Inferior parietal cortex (tissue), 1 donor: ENCODE measurements around the gene CDH11.
A peak's percentile ranks its signal among the peaks of the same experiment; 100 is the strongest.

Source experiments
- DNase-seq: peaks from one replicate; pipeline ENCODE4 v3.0.0-alpha.2; 2016; ENCODE audit errors: extremely low spot score

The CDH11 gene

DNA sequence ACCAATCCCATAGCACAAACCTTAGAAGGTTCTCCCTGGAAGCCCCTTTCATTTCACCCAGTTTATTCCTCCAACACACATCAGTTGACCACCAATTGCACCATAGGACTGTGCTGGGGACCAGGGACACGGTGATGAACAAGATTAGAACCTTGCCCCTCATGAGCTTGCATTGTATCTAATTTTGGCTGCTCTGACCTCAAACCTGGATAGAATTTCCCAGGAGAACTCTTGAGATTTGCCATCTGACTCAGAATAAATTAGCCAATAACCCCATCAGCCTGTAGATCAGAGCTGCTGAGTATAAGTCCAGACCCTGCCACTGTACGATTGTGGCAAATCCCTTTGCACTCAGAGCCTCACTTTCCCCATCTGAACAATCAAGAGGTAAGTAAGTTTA lies 52.1 kb downstream of the CDH11 start:
- DNase-seq, result no peak

DNA sequence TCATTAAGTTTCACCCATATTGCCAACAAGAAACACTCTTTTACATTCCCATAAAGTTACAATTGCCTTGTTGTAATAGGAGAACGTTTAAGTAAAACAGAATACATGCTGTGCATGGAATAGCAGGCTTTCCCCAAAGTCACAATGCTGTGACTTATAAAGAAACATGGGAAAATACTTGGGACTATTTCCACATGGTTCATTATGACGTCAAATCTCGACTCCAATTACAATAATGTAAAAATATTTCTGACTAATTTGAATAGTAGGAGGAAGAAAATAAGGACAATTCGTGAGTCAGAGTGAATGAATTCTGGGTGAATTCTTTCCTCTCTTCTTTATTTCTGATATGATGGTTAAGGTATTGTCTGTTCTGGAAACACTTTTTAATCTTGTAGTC lies 52.8 kb downstream of the CDH11 start:
- no peak for DNase-seq

DNA sequence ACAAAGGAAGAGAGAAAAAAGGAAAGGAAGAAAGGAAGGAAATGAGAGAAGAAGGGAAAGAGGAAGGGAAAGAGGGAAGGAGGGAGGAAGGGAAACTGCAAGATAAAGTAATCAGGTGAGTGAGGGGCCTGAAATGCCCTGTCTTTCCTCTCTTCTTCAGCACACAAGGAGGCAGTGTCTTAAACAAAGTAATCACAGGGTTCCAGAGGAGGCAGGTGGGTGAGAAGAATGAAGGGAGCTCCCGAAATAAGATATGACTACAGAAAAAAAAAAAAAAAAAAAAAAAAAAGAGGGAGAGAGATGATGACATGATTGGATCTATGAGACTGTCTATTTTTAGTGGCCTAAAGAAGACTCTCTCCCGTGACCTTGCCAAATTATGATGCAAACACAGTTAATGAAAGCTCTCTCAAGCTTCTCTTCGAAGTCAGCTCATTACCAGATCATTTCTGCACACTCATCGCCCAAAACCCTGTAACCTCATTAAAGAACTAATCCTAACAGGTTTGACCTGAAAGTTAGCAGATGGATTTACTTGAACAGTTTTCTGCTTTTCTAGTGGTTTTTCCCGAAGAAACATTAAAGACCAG lies 53.6 kb downstream of the CDH11 start:
- no peak for DNase-seq

DNA sequence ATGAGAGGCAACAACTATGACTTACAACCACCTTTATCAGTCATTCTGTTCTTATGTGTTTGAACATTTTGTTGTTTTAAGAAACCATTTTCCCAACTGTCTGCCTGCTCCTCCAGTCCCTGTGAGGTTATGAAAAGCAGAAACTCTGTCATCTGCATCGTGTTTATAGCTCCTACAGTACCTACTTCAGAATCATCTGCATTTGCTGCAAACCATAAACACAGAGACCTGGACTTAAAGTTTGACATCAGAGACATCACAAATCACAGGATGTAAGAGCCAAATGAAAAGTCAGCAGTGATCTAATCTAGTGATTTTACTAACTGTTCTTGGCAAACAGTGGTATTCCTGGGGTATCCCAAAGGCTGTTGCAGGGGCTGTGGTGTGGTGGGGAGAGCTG lies 55.2 kb downstream of the CDH11 start:
- DNase-seq, result no peak

DNA sequence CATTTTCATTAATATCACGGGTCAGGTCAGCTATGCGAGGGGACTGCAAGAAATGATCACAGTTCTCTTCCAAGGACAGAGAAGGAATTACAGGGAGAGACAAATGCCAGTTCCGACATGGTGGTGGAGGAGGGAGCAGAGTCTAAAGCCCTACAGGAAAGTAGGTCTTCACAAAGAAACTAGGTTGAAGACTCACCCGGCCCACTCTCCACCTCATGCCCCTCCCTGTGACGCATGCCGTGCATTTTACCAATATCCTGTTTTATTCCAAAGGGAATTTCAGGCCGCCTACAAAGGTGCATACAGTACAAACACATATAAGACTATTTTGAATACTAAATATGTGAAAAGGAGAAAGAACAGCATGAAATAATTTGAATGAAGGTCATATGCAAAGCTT lies 56.8 kb downstream of the CDH11 start:
- no peak for DNase-seq

DNA sequence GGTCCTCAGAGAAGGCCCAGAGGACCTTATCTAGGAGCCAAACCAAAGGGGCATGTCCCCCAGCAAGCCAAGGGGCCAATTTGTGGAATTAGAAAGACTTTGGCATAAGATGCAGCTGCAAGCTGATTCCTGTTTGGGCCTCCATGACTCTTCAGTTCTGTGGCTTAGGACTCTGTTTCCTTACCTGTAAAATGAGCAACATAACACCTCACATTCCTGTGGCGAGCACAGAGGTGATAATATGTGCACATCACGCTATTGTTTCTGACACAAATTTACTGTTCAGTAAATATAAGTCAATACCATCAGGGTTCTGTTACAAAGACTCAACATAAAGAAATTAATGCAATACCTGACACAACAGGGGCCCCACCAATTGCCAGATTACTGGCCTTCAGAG lies 57.7 kb downstream of the CDH11 start:
- no peak for DNase-seq

GRCh38 chr16:65062736-65063583 lies 58.9 kb downstream of the CDH11 start:
- DNase-seq, result no peak

DNA sequence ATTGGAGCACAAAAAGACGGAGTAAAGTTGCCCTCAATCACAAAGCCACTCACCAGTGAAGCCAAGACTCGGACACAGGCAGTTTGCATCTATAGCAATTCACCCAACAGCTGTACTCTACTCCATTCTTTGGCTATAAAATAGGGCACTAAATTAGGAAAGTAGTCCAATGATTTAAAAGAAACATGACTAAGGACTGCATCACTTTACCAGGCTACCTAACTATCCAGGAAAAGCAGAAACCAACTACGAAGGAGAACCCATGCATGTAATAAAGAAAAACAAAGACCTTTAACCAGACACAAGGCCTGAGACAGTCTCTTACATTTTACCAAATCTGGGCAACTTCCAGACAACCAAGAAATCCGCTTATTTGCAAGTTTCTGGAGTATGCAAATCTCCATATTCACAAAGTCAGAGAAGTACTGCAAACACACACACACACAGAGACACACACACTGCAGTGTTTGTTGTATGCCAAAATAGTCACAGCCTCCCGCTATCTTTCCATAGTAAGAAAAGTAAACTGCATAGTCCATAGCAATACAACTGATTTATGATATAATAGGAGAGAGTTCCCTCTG lies 59.8 kb downstream of the CDH11 start:
- DNase-seq, result no peak

DNA sequence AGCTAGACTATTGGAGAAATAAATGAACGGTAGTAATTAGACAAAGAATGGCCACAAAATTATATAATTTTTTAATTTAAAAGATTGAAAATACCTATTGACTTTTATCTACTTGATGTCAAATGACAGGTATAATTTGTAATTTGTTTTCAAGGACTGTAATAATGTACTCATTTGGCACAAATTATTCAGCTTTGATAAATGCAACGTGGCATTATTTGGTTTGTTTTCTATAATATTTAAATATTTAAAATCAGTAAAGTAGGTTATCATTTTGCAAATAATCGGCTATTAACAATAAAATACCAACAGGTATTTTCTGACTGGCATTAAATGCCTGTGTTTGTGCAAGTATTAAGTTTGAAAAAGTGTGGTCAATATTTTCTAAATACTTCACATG lies 60.6 kb downstream of the CDH11 start:
- DNase-seq, result no peak

DNA sequence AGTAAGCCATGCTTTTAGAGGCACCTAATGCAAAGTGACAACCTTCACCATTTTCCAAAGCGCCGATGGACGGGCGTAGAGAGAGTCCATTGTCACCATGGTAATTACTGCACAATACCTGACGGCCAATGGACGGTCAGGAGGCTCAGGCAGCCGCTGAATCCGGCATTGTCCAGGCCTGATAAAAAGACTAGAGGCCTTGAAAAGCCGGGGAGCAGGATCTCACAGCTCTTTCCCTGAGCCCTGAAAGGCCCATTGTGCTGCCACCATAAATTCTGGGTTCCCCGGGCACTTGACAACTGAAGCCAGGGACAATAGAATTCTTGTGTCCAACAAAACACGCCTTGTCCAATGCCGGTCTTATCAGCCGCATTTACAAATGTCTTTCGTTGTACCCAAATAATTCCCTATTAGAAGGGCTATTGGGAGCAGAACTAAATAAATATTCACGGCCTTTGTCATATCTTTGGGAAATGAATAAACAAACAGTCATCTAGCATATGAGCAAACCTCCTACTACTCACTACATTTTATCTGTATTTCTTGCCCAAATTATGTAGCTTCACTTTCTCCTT lies 62.4 kb downstream of the CDH11 start:
- peak; percentile 90 for DNase-seq

DNA sequence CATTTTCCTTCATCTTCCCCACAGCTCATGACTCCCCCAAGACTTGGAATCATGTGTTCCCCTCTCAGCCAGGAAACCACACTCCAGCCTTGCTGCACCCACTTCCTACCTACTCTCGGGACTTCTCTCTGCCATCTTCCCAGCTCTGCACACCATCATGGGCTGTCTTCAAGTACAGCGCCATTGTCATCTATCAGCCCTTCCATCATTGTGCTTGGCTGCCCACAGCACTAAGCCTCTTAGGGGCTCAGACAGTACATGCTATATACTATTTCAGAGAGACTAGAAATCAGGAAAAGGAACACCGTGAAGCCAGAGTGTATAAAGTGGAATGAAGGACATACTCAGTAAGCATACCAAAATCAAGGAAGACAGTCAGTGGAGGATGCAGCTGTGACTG lies 64.7 kb downstream of the CDH11 start:
- no peak for DNase-seq

DNA sequence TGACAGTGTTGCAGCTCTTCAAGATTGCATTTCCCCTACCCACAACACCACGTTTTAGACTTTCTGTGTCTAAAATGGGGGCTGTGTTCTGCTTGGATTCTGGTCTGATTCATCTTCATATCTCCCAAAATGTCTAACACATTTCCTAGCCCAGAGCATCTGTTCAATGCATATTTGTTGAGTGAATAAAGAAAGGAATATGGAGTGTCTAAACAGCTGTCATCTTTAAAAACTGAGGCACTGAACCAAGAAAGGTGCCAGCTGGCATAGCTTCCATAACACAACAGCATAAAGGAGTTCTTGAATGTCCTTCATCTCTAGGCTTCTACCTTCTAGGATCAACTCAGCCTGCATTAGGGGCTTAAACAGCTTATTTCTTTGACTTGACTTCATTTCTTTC lies 67.4 kb downstream of the CDH11 start:
- peak; percentile 68 for DNase-seq

DNA sequence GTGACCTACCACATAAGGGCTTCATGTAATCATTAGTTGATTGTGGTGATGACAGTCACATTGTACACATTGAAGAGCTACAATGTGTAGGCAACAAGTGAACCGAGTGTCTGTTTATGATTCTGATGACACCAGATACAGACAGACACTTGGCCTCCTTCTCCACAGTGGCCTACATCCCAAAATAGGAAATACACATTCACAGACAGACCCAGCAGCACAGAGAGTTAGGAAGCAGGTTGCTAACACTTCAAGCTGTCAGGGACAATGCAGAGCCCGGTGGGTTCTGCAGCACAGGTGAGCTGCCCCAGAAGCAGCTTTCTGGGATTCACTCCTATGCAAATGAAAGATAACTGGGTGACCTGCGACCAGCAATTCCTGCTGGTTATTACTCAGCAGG lies 72.2 kb downstream of the CDH11 start:
- no peak for DNase-seq

GRCh38 chr16:65045961-65046360 lies 75.9 kb downstream of the CDH11 start:
- no peak for DNase-seq

- no peak for DNase-seq
Measured at GRCh38 chr16:65044873-65045272, 77.0 kb downstream of the CDH11 start.

GRCh38 chr16:65044026-65044425 lies 77.8 kb downstream of the CDH11 start:
- no peak for DNase-seq

GRCh38 chr16:65042438-65043365 lies 79.2 kb downstream of the CDH11 start:
- DNase-seq, result no peak

GRCh38 chr16:65041667-65042066 lies 80.2 kb downstream of the CDH11 start:
- no peak for DNase-seq

DNA sequence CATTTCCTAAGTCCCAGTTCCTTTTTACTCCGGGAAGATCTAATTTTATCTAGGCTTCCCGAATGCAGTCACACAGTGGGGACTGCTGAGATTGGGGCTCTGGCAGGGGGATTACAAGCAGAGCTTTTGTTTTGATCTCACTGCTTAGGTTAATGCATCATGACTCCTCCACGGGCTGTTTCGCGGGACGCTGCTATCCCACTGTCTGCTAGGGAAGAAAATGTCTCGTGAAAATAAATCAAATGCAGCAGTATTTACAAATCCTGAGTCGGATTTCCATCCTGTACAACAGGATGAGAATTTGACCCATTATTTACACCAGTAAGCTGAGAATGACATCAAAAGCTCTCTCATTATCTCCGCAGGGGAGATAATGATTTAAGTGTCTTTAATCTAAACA lies 83.8 kb downstream of the CDH11 start:
- DNase-seq, result no peak

GRCh38 chr16:65037556-65037955 lies 84.3 kb downstream of the CDH11 start:
- DNase-seq, result no peak

DNA sequence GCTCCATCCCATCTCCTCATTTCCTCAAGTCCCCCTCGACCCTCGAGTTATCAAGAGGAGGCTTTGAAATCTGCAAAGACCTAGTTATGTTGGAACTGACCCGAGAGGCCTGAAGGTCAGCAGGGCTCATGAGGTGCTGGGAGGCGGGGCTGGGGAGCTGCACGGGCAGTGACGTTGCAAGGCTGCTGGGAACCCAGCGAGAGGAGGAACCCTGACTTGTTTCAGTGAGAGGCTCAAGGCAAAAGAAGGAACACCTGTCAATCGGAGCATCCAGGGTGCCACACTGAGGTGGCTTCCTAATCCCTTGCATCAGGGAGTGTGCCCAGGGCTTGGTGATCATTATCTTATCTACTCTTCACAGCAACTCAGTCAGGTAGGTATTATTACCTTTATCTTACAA lies 86.9 kb downstream of the CDH11 start:
- no peak for DNase-seq

DNA sequence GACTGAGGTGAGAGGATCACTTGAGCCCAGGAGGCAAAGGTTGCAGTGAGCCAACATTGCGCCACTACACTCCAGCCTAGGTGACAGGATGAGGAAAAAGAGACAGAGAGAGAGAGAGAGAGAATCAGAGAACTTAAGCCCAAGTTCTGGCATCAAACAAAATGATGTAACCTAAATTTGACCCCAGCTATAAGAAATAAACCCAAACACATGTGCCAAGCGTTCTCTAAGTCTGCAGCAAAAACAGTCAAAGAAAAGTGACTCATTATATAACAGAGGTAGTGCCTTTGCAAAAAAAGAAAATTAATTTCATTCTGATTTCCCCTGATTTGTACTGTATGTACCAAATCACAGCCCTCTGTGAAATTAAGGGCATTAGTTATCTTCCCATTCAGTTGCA lies 89.5 kb downstream of the CDH11 start:
- no peak for DNase-seq
